ENCODE measurements around the gene NSUN4.

GRCh38 chr1:46317323-46317722, 23.3 kb upstream of the NSUN4 start:
- TF ChIP-seq, protein P1, sequence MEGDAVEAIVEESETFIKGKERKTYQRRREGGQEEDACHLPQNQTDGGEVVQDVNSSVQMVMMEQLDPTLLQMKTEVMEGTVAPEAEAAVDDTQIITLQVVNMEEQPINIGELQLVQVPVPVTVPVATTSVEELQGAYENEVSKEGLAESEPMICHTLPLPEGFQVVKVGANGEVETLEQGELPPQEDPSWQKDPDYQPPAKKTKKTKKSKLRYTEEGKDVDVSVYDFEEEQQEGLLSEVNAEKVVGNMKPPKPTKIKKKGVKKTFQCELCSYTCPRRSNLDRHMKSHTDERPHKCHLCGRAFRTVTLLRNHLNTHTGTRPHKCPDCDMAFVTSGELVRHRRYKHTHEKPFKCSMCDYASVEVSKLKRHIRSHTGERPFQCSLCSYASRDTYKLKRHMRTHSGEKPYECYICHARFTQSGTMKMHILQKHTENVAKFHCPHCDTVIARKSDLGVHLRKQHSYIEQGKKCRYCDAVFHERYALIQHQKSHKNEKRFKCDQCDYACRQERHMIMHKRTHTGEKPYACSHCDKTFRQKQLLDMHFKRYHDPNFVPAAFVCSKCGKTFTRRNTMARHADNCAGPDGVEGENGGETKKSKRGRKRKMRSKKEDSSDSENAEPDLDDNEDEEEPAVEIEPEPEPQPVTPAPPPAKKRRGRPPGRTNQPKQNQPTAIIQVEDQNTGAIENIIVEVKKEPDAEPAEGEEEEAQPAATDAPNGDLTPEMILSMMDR (conservative IDR thresholded peaks at IDR 0.05): no peak
- no peak for TF ChIP-seq EZH2 (IDR thresholded peaks at IDR 0.05; ENCODE audit: low read depth)
